Fibroblast of skin of abdomen (primary cell): ENCODE data around the gene GALNT2.
A peak's percentile ranks its signal among the peaks of the same experiment; 100 is the strongest.

Source experiments
- DNase-seq: peaks from one replicate; pipeline ENCODE4 v3.0.0-alpha.2; 2013

Gene GALNT2

DNA sequence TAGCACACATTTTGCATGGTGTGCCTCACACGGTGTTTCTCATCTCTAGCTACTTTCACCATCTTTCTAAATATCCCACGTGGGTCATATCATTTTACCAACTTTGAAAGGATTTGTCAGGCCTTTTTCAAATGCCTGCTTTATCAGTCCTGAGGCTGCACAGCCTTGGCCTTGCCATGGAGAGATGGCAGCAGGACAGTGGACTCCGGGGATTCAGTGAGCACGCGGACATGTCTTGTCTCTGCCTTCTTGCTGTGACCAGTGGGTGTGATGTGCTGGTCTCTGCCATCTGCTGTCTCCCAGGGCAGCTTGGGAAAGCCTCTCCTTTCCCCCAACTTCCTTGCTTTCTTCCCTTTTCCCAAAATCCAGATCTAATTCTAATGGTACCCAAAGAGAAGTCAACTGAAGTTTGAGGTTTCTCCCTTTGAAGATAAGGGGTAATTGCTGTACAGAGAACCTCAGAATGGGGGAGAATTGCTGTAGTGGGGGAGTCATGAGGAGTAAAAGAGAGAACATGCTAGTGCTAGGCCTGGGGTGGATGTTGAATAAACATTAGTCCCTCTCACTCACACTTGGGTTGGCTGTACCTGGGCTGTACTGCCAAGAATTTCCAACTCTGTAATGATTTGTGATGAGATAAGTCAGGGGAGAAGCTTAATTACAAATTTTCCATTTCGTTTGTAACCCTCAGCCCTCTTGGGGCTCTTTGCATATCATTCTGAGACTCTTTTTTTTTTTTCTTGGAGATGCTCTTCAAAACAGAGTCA, 99.5 kb downstream of the GALNT2 start:
- no peak for DNase-seq

- peak; percentile 32 for DNase-seq
Measured at GRCh38 chr1:230167419-230167852, 100.4 kb downstream of the GALNT2 start.

- no peak for DNase-seq
Measured at GRCh38 chr1:230169454-230170152, 102.6 kb downstream of the GALNT2 start.

DNA sequence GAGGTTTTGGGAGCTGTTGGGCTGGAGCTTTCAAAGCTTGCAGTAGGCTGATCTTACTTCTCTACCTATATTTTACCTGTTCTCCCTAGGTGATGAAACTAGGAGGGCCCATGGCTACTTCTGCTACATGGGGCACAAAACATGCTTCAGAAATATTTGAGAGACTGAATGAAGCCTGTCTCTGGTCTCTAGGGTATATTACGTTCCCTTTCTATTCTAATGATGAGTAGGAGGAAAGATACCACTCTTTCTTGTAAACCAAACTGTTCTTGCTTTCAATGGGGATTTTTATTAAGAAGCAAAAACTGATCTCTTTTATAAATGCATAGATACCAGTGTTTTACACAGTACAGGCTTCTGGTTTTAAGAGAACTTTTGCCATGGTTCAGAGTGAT, 103.1 kb downstream of the GALNT2 start:
- no peak for DNase-seq

- DNase-seq = no peak
Measured at GRCh38 chr1:230170622-230171021, 103.6 kb downstream of the GALNT2 start.

DNA sequence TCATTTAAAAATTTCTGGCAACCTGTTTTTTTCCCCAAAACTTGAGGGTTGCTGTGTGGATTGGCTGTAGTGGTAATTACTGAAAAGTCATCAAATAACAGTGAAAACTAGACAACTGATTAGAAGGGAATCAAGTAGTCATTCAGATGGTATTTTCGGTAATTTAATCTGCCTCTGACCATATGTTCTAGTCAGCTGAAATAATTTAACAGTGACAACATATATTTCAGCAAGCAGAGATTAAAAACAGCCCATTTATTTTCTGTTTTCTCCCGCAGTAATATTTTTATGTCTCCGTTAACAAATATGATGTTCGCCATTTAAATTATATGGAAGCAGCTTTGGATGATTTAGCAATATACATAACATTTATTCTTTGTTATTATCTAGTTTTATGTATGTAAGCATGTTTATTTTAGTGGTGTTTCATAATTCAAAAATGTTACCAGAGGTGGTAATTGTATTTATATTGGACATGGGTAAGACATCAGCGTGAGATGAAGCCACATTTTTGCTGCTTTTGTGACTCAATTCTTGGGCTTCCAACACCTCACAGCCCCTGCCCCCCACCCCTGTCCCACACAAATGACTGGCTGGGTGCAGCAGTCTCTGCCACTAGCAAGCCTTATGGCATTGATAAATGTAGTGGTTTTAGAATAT, 104.4 kb downstream of the GALNT2 start:
- peak; percentile 86 for DNase-seq

GRCh38 chr1:230172016-230172537, 105.0 kb downstream of the GALNT2 start:
- DNase-seq = no peak

GRCh38 chr1:230173187-230173975, 106.3 kb downstream of the GALNT2 start:
- DNase-seq = peak; percentile 44

DNA sequence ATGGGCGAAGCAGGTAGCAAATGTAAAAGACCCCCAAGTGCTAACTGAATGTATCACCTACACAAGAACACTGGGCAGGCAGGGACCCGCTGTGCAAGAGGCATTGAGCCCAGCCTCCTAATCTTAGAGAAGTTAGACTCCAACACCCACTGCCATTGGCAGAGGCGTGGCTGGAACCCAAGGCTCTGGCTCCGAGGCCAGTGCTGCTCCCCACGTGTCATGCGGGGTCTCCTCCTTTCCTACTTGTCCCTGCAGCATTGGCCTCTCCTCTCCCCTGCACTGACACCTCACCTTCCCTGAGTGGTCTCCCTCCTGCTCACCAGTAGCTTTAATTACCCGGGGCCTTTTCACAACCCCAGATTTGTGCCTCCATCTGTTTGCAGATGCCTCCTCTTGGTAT, 107.0 kb downstream of the GALNT2 start:
- no peak for DNase-seq

- DNase-seq = no peak
Measured at GRCh38 chr1:230174471-230175162, 107.6 kb downstream of the GALNT2 start.

DNA sequence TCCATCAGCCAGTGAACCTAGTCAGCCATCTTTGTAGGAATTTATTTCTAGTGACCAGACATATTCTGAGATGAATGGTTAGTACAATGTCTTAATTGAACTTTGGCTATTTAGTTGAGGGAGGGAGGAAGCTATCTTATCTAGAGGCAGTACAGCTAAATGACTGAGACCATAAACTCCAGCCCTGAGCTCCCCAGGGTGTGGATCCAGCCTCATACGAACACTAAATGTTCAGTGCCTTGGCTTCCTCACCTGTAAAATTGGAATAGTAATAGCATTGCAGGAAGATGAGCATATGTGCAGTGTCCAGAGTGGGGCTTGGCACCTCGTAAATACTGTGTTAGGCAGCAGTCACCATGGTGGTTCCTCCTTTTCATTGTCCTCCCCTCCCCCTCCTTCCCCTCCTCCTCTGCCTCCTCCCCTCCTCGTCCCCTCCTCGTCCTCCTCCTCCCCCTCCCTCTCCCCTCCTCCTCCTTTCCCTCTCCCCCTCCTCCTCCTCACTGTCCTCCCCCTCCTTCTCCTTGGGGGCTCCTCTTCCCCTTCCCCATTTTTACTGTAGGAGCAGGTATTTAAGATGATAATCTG, 108.2 kb downstream of the GALNT2 start:
- no peak for DNase-seq

GRCh38 chr1:230175839-230176238, 108.8 kb downstream of the GALNT2 start:
- DNase-seq = no peak

DNA sequence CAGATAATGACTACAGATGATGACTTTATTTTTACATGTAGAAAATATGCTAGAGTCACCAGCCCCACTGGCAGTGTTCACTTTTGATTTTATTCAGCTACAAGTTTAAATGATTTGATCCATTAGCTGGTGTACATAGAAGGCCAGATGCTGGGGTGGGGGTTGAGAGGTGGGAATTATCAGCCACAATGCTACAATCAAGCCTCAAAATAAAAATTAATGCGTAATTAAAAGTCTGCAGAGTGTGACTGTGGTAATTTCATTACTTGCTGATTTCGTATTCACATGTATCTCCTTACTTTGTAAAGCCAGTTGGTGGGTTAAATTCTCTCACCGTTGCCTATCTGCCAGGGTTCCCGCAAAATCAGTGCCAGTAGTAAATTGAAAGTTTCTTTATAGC, 109.3 kb downstream of the GALNT2 start:
- no peak for DNase-seq

DNA sequence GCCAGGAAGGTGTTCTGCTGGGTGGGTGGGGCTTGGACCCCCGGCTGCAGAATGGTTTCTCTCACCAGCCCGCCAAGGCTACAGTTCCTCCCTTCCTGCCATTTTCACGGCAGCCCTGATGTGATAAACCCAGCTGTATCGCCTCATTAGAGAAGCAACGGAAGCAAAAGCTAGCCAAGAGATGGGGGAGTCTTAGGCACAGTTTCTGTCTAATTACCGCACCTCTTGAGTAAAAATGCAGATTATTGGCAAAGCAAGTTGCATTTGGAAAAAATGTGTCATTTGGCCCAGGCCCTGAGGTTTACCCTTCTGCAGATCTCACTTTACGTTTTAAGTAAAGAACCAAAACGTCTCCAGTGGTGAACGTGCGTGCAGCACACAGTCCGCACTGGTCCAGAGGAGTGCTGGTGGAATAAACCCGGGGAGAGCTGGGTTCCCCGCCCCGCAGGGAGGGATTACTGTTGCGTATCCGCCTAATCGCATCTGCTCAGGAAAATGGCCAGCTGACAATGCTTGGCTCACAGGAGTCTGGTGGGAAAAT, 109.9 kb downstream of the GALNT2 start:
- peak; percentile 22 for DNase-seq

- no peak for DNase-seq
Measured at GRCh38 chr1:230179249-230179648, 112.2 kb downstream of the GALNT2 start.

- no peak for DNase-seq
Measured at GRCh38 chr1:230185076-230186001, 118.3 kb downstream of the GALNT2 start.

DNA sequence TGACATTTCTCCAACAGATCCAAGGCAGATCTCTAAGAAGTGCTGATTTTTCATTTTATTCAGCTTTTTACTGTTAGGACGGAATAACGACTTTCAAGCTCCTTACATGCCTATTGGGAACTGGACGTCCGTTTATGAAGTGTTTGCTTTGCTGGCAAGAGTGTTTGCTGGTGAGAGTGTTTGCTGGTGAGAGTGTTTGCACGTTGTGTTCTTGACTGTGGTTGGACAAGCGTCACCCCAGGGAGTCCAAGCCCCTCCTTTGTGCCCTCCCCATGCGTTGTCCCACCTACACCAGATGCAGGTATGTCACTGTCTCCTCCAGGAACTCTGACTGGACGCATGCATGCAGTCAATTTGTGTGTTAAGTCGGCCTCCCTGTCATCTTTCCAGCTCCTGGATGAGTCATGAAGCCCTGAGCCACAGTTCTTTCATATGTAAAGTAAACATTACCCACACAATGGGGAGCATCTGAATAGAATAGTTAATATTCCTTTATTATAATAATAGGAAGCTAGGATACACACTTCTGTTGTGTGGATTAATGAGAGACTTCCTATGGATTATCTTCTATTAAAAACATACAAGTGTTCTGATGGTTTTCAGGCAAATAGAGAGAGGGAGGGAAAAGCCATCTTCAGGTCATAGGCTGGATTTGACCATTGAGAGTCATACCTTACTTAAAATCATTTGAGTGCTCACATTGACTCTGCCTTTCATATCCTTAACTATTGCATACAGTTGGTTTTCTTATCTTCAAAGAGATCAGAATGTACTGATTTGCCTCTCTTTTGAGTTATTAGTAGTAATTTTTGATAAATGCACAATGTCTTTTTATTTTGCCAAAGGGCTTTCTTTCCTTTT, 119.2 kb downstream of the GALNT2 start:
- peak; percentile 76 for DNase-seq

DNA sequence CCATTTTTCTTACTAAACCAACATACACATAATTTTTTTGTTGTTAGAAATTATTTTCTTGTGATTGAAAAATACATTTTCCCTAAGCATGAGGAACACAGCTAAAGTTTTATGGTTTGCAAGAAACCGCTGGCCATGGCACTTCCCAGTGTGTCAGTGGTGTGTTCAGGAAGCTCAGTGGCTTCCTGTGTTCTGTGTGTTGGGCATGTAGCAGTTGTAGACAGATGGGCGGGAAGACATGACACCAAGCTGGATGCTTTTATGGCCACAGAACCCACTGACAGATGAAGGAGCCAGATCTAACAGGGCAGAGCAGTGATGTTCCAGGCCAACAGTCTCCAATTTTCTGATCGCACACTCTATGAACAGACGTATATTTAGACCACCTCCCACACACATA, 119.8 kb downstream of the GALNT2 start:
- no peak for DNase-seq

DNA sequence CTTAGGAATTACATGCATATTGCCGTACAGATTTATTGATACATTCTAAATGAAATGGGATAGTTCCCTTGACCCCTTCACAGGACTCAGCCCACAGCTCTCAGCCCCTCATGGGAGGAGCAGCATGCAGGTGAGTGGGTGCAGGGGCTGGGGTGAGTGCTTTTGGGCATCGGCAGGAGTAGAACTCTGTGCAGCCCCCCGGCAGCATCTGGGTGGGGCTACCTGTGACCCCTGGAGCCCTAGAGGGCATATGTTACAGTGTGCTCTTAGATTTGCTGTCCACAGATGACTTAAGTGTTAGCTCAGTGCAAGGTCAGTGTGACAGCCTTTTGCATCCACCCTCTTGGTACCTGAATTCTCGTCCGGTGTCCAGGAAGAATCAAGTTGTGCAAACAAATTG, 120.3 kb downstream of the GALNT2 start:
- DNase-seq = no peak
